Spleen (tissue), 11 donors: ENCODE data around the gene PIK3R5. TPM values are rescaled to one million over a fixed set of nuclear protein-coding genes. Genes with fewer than 3 reads are reported as not detected.

ENCODE experiments used
- DNase-seq: peaks from one replicate; pipeline ENCODE4 v3.0.0-alpha.2; 2020
- H3K27ac ChIP-seq, 8 donors: fragments of 200-600 bp; sonication (generic) in 7 of 8; 1 replicate in 4 of 8; 2 replicates in 4 of 8; pipeline versions ENCODE4 v1.5.0 to v1.8.0; 2016 to 2021; ENCODE audit warnings: inconsistent platforms in 4 of 8, mild to moderate bottlenecking in 4 of 8, moderate library complexity in 1 of 8
- H3K27me3 ChIP-seq, 7 donors: fragments of 200-600 bp; sonication (generic) in 6 of 7; replicated peaks in 1 of 7; 1 replicate in 4 of 7; 2 replicates in 3 of 7; pipeline versions ENCODE4 v1.5.0 to v1.8.0; 2016 to 2021; ENCODE audit warnings: inconsistent platforms in 3 of 7, mild to moderate bottlenecking in 1 of 7
- H3K36me3 ChIP-seq, 6 donors: fragments of 200-600 bp; sonication (generic) in 5 of 6; 1 replicate in 4 of 6; 2 replicates in 2 of 6; pipeline versions ENCODE4 v1.5.0 to v1.8.0; 2016 to 2021; ENCODE audit warnings: inconsistent platforms in 2 of 6
- H3K4me1 ChIP-seq, 6 donors: fragments of 200-600 bp; sonication (generic) in 5 of 6; 1 replicate in 3 of 6; 2 replicates in 3 of 6; pipeline versions ENCODE4 v1.5.0 to v1.8.0; 2016 to 2021; ENCODE audit warnings: inconsistent platforms in 3 of 6
- H3K4me3 ChIP-seq, 8 donors: fragments of 200-600 bp; sonication (generic) in 7 of 8; 1 replicate in 4 of 8; 2 replicates in 4 of 8; pipeline versions ENCODE4 v1.5.0 to v1.8.0; 2016 to 2021; ENCODE audit warnings: inconsistent platforms in 4 of 8, mild to moderate bottlenecking in 4 of 8, moderate library complexity in 2 of 8
- H3K9me3 ChIP-seq, 8 donors: fragments of 200-600 bp; sonication (generic) in 7 of 8; 1 replicate in 4 of 8; 2 replicates in 4 of 8; pipeline versions ENCODE4 v1.5.0 to v1.8.0; 2016 to 2021; ENCODE audit warnings: inconsistent platforms in 4 of 8
- POLR2A ChIP-seq, 3 donors: fragments of 450-650 bp; IDR thresholded peaks; one replicate each; pipeline ENCODE4 v1.5.1; 2017; ENCODE audit warnings: antibody characterized with exemption in 3 of 3, mild to moderate bottlenecking in 1 of 3
- POLR2AphosphoS5 ChIP-seq, 3 donors: sonication (generic); formaldehyde crosslinking; IDR thresholded peaks; one replicate each; pipeline ENCODE4 v1.5.1; 2017; ENCODE audit warnings: antibody characterized with exemption in 3 of 3
- WGBS, 5 donors: extraction: QIAGEN DNeasy Blood & Tissue Kit in 3 of 5; methylation state at CpG; one replicate each; pipeline versions ENCODE4 v1.1.5 to v1.1.7; 2013 to 2018; 5-methylcytosine and 5-hydroxymethylcytosine counted together
- intact Hi-C: fragments of 100-400 bp; cut with DNase I; formaldehyde crosslinking; loops from one replicate; pipeline ENCODE4 v1.15.0; 2023; ENCODE audit warnings: low total_unique reads
- polyA plus RNA-seq, 3 donors: library from polyadenylated mRNA; stranded (reverse); fragments of 200-250 nt; gene quantifications; one replicate each; pipeline ENCODE4 v1.2.1, GENCODE V29; 2013
- total RNA-seq, 7 donors: library from RNA; depleted of rRNA in 3 of 7; stranded (reverse); fragments of >200 nt in 3 of 7; fragmentation: NEBNext Ultra II Directional in 4 of 7; extraction: Animal tissue kit (Norgen Biotek cat#: 25700) in 4 of 7; gene quantifications; one replicate each; pipeline versions ENCODE4 v1.1.0 to v1.2.1, GENCODE V29; 2016 to 2021
- TF ChIP-seq, protein P1 (sequence below), 11 experiments: fragments of 200-600 bp in 7 of 11; fragments of 450-650 bp in 4 of 11; sonication (generic) in 4 of 11; IDR thresholded peaks in 8 of 11; conservative IDR thresholded peaks in 3 of 11; 1 replicate in 7 of 11; 2 replicates in 4 of 11; pipeline versions ENCODE4 v1.4.0 to v1.8.0; 2016 to 2021; ENCODE audit warnings: antibody characterized with exemption in 11 of 11, inconsistent platforms in 4 of 11, mild to moderate bottlenecking in 1 of 11
- donor health status: healthy with polysubstance abuse.
- donor health status: DM: no; HTN: no; CAD: no; lungs with moderate emphysema.
- donor health status: DM: no; HTN: no; CAD: no.
- donor health status: Bipolar disorder and iron deficiency.
- donor health status: healthy.
- donor health status: DM: no; HTN: no; CAD: no.
- donor health status: DM: yes; HTN: yes; CAD: no.

The PIK3R5 gene
- total and polyA plus RNA-seq, 10 donors: 8.5 to 110 (median 68.4) TPM

DNA sequence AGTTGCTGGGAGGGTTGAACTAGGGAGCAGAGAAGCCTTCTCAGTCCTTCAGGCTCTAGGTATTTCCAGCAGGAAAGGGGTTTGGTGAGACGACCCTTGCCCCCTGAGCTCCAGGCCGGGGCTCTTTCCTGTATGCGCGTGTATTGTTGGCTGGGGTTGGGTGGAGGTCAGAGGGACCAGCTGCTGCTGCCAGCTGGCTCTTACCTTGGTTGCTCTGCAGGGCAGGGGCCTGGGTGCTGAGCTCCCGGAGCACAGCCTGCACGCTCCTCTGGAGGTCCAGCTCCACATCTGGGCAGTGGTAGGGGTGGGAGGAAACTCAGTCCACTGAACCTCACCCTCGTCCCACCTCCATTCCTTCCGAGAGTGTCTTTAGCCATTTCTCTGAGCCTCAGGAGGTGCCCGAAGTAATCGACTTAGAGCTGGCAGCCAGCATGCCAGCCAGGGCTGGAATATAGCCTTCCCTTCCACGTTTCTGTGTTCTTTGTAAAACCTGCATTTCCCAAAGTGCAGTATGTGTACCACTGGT, 126.0 kb downstream of the PIK3R5 start:
- no peak for TF ChIP-seq POLR2A (IDR thresholded peaks at IDR 0.05)
- TF ChIP-seq, protein P1, sequence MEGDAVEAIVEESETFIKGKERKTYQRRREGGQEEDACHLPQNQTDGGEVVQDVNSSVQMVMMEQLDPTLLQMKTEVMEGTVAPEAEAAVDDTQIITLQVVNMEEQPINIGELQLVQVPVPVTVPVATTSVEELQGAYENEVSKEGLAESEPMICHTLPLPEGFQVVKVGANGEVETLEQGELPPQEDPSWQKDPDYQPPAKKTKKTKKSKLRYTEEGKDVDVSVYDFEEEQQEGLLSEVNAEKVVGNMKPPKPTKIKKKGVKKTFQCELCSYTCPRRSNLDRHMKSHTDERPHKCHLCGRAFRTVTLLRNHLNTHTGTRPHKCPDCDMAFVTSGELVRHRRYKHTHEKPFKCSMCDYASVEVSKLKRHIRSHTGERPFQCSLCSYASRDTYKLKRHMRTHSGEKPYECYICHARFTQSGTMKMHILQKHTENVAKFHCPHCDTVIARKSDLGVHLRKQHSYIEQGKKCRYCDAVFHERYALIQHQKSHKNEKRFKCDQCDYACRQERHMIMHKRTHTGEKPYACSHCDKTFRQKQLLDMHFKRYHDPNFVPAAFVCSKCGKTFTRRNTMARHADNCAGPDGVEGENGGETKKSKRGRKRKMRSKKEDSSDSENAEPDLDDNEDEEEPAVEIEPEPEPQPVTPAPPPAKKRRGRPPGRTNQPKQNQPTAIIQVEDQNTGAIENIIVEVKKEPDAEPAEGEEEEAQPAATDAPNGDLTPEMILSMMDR (IDR thresholded peaks at IDR 0.05 in 8 of 11, conservative IDR thresholded peaks at IDR 0.05 in 3 of 11): no peak
- TF ChIP-seq POLR2AphosphoS5 (IDR thresholded peaks at IDR 0.05): no peak
- Histone ChIP-seq H3K4me1 (peaks cover 0 to 16% (median 0%) of the 10 kb centered on the region in 6 donors), H3K36me3 (peaks cover 0 to 38% (median 0%) of the 10 kb centered on the region in 6 donors), H3K27ac (no peak overlapping the region), H3K4me3 (no peak overlapping the region), H3K27me3 (peaks cover 0 to 12% (median 0%) of the 10 kb centered on the region in 7 donors), H3K9me3 (no peaks in the 10 kb centered on the region)
- intact Hi-C loops: no loop called here
- DNase-seq: no peak
- WGBS, 5 donors: 71 to 94% (median 82%) methylated on average over 11 of the region's 11 CpGs

DNA sequence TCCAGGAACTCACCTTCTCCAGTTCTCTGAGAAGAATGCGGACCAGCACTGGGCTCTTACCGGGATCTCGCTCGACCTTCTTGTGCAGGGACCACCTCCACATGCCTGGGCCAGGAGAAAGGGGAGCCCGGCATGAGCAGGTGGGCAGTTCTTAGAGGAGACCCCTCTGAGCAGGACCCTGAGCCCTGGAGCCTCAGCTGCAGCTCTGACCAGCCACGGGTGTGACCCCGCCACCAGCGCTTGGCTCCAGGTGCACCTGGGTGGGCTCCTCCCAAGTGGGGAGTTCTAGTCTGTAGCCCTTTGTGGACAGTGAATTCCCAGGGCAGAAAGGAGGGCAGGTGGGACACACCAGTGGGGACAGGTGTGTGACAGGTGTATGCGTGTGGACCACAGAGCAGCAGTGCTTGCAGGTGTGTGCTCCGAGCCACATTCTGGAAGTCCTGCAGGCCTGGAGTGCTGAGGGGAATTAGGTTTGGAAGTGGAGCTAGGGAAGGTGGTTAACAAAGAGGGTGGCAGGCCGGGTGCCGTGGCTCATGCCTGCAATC, 126.9 kb downstream of the PIK3R5 start:
- Histone ChIP-seq H3K4me1 (peaks cover 0 to 12% (median 0%) of the 10 kb centered on the region in 6 donors), H3K36me3 (peaks cover 0 to 42% (median 0%) of the 10 kb centered on the region in 6 donors), H3K9me3 (no peaks in the 10 kb centered on the region), H3K27ac (no peak overlapping the region), H3K27me3 (peaks cover 0 to 12% (median 0%) of the 10 kb centered on the region in 7 donors), H3K4me3 (no peak overlapping the region)
- no peak for DNase-seq
- 91 to 95% (median 94%) methylated on average over 11 to 12 of the region's 12 CpGs for WGBS, 5 donors
- TF ChIP-seq POLR2A (IDR thresholded peaks at IDR 0.05): no peak
- no peak for TF ChIP-seq POLR2AphosphoS5 (IDR thresholded peaks at IDR 0.05)
- TF ChIP-seq, protein P1 (IDR thresholded peaks at IDR 0.05 in 8 of 11, conservative IDR thresholded peaks at IDR 0.05 in 3 of 11): no peak
- intact Hi-C loops: no loop called here

DNA sequence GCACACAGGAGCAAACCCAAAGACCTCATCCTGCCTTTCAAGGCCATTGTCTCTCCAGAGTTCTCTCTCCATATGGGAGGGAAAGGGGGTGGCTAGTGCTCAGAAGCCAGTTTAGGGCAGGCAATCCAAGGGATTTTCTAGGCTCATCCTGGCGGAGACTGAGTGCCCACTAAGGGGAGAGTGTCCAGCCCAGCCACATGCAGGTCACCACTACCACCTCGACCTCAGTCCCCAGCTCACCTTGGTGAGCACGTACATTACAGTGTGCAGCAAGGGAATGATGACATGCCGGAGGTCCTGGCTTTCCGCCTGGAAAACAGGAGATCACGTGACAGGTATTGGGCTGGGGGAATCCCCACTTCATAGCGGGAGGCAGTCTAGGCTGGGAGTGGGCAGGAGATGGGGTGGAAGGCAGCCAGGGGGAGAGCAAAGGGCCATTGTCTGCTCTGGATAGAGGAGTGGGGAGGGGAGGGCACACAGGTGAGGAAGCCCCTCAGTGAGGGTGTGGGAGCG, 127.9 kb downstream of the PIK3R5 start:
- peaks cover 0 to 21% (median 0%) of the 10 kb centered on the region in 7 donors for H3K27me3 ChIP-seq
- no peak for DNase-seq
- H3K4me1 ChIP-seq: peaks cover 0 to 2% (median 0%) of the 10 kb centered on the region in 6 donors
- H3K36me3 ChIP-seq: peaks cover 0 to 42% (median 0%) of the 10 kb centered on the region in 6 donors
- H3K9me3 ChIP-seq: no peaks in the 10 kb centered on the region
- intact Hi-C loops: no loop called here
- H3K27ac ChIP-seq: no peak overlapping the region
- no peak for TF ChIP-seq POLR2A (IDR thresholded peaks at IDR 0.05)
- TF ChIP-seq POLR2AphosphoS5 (IDR thresholded peaks at IDR 0.05): no peak
- TF ChIP-seq, protein P1 (IDR thresholded peaks at IDR 0.05 in 8 of 11, conservative IDR thresholded peaks at IDR 0.05 in 3 of 11): no peak
- 63 to 78% (median 72%) methylated on average over 7 to 8 of the region's 8 CpGs for WGBS, 5 donors
- no peak overlapping the region for H3K4me3 ChIP-seq

DNA sequence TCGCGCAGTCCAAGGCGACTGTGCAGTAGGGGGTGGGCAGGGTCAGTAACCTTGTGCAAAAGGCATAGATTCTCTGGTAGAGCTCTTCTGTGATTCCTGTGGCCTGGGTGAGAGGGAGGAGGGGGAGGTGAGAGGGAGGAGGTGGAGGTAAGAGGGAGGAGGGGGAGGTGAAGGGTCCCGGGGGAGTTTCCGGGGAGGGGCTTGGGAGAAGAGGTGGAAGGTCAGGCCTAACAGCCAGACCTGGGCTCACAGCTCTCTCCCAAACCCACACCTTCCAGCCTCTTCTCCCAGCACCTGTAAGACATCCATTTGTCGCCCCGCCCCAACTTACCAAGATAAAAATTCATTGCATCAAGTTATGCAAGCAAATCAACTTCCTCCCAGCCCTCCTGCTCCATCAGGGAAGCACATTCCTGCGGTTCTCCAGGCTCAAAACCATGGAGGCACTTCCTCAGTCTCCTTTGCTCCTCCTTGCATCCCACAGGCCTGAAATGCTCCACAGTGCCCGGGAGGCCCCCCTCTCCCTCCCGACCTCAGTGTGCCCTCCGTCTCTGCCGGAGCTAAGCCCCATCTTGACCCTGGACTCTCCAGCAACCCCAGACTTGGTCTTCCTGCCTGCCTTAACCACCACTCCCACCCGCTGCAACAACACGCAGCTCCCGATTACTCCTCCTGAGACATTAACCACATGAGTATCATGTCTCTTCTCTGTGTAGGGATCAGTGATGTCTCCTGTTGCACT, 128.5 kb downstream of the PIK3R5 start:
- Histone ChIP-seq H3K27me3 (peaks cover 0 to 22% (median 0%) of the 10 kb centered on the region in 7 donors), H3K27ac (no peak overlapping the region), H3K4me1 (no peaks in the 10 kb centered on the region), H3K9me3 (no peaks in the 10 kb centered on the region), H3K4me3 (no peak overlapping the region), H3K36me3 (peaks cover 0 to 42% (median 0%) of the 10 kb centered on the region in 6 donors)
- intact Hi-C loops: no loop called here
- no peak for DNase-seq
- WGBS, 5 donors: 72 to 90% (median 83%) methylated on average over 15 of the region's 15 CpGs
- TF ChIP-seq, protein P1 (IDR thresholded peaks at IDR 0.05 in 8 of 11, conservative IDR thresholded peaks at IDR 0.05 in 3 of 11): no peak
- TF ChIP-seq POLR2A (IDR thresholded peaks at IDR 0.05) (no peak), POLR2AphosphoS5 (IDR thresholded peaks at IDR 0.05) (no peak)
